ENCODE measurements around the gene OR6X1.

GRCh38 chr11:123801765-123802164 is 47.4 kb upstream of the OR6X1 start:
- TF ChIP-seq CTCF (IDR thresholded peaks at IDR 0.05; ENCODE audit: insufficient read depth, low read depth, low read length) (no peak), EZH2 (IDR thresholded peaks at IDR 0.05; ENCODE audit: insufficient read depth, low read length) (no peak)
